Measurements from ENCODE around the gene ADGRF4.
"Not testable (repeated sequence)": the region's sequence is repeated elsewhere in the genome, so short reads cannot be mapped to it uniquely, and the experiment has no call there.

The ADGRF4 gene

GRCh38 chr6:47737406-47737805, 39.0 kb downstream of the ADGRF4 start:
- no peaks in the 10 kb centered on the region for H3K27me3 ChIP-seq (replicated peaks)
- no peak for DNase-seq
- in situ Hi-C loops (cut with HindIII; ENCODE audit: low pct_ligation_motif_present, low sequenced_read_pairs), result no loop called here
- no peak overlapping the region for H3K4me3 ChIP-seq (ENCODE audit: low read depth, low read length)
- TF ChIP-seq CTCF (IDR thresholded peaks at IDR 0.05; ENCODE audit: low read depth, low read length, missing control alignments), result no peak
- no peak overlapping the region for H3K27ac ChIP-seq
- no peaks in the 10 kb centered on the region for H3K36me3 ChIP-seq (replicated peaks)

- TF ChIP-seq CTCF (IDR thresholded peaks at IDR 0.05; ENCODE audit: low read depth, low read length, missing control alignments), result no peak
- Histone ChIP-seq H3K27me3 (replicated peaks) (no peaks in the 10 kb centered on the region), H3K4me3 (ENCODE audit: low read depth, low read length) (no peak overlapping the region), H3K27ac (no peak overlapping the region), H3K36me3 (replicated peaks) (no peaks in the 10 kb centered on the region)
- no peak for DNase-seq
- in situ Hi-C loops (cut with HindIII; ENCODE audit: low pct_ligation_motif_present, low sequenced_read_pairs), result no loop called here
These were observed 42.3 kb downstream of the ADGRF4 start for GRCh38 chr6:47740714-47741113.

GRCh38 chr6:47741807-47742206, 43.4 kb downstream of the ADGRF4 start:
- Histone ChIP-seq H3K27ac (no peak overlapping the region), H3K36me3 (replicated peaks) (no peaks in the 10 kb centered on the region), H3K4me3 (ENCODE audit: low read depth, low read length) (no peak overlapping the region), H3K27me3 (replicated peaks) (no peaks in the 10 kb centered on the region)
- in situ Hi-C loops (cut with HindIII; ENCODE audit: low pct_ligation_motif_present, low sequenced_read_pairs), result no loop called here
- DNase-seq, result no peak
- TF ChIP-seq CTCF (IDR thresholded peaks at IDR 0.05; ENCODE audit: low read depth, low read length, missing control alignments), result no peak

GRCh38 chr6:47743744-47744143, 45.4 kb downstream of the ADGRF4 start:
- H3K36me3 ChIP-seq (replicated peaks), result no peaks in the 10 kb centered on the region
- in situ Hi-C loops (cut with HindIII; ENCODE audit: low pct_ligation_motif_present, low sequenced_read_pairs), result no loop called here
- no peaks in the 10 kb centered on the region for H3K27me3 ChIP-seq (replicated peaks)
- H3K4me3 ChIP-seq (ENCODE audit: low read depth, low read length), result no peak overlapping the region
- H3K27ac ChIP-seq, result no peak overlapping the region
- no peak for TF ChIP-seq CTCF (IDR thresholded peaks at IDR 0.05; ENCODE audit: low read depth, low read length, missing control alignments)
- no peak for DNase-seq

GRCh38 chr6:47745269-47745668, 46.9 kb downstream of the ADGRF4 start:
- in situ Hi-C loops (cut with HindIII; ENCODE audit: low pct_ligation_motif_present, low sequenced_read_pairs); H3K4me3 ChIP-seq (ENCODE audit: low read depth, low read length); H3K27me3 ChIP-seq (replicated peaks); DNase-seq; H3K36me3 ChIP-seq (replicated peaks); H3K27ac ChIP-seq: not testable (repeated sequence)

GRCh38 chr6:47749757-47750156, 51.4 kb downstream of the ADGRF4 start:
- no peak for DNase-seq
- TF ChIP-seq CTCF (IDR thresholded peaks at IDR 0.05; ENCODE audit: low read depth, low read length, missing control alignments), result no peak
- no peak overlapping the region for H3K4me3 ChIP-seq (ENCODE audit: low read depth, low read length)
- H3K27ac ChIP-seq, result no peak overlapping the region
- in situ Hi-C loops (cut with HindIII; ENCODE audit: low pct_ligation_motif_present, low sequenced_read_pairs), result no loop called here
- H3K27me3 ChIP-seq (replicated peaks), result no peaks in the 10 kb centered on the region
- no peaks in the 10 kb centered on the region for H3K36me3 ChIP-seq (replicated peaks)

Data from brain microvascular endothelial cell (primary cell).